T-helper 17 cell (primary cell): ENCODE data around the gene CLDN9. TPM values are rescaled to one million over a fixed set of nuclear protein-coding genes. Genes with fewer than 3 reads are reported as not detected.

Experiments used
- ATAC-seq: fragments of 150-1000 bp; cut with Tn5 transposase; 2 replicates; pipeline ENCODE4 v1.10.0; 2021; ENCODE audit warnings: mild to moderate bottlenecking, moderate library complexity
- DNase-seq, 3 donors: peaks; one replicate each; pipeline versions ENCODE4 v3.0.0 to v3.0.0-alpha.2; 2020 to 2021
- H3K9me3 ChIP-seq: one replicate; pipeline ENCODE4 v1.7.0; 2013; ENCODE audit warnings: low read length, mild to moderate bottlenecking; ENCODE audit not compliant: control insufficient read depth, poor library complexity, severe bottlenecking
- H3K27ac Mint-ChIP-seq: one replicate; pipeline ENCODE4 v1.8.0; 2022; ENCODE audit warnings: mild to moderate bottlenecking, moderate library complexity, mixed read lengths
- H3K27me3 Mint-ChIP-seq: one replicate; pipeline ENCODE4 v1.8.0; 2022; ENCODE audit warnings: mixed read lengths
- H3K36me3 Mint-ChIP-seq: one replicate; pipeline ENCODE4 v1.8.0; 2022; ENCODE audit warnings: low read depth, mixed read lengths
- H3K4me1 Mint-ChIP-seq: one replicate; pipeline ENCODE4 v1.8.0; 2022; ENCODE audit warnings: mild to moderate bottlenecking, mixed read lengths
- H3K4me3 Mint-ChIP-seq: one replicate; pipeline ENCODE4 v1.8.0; 2022; ENCODE audit warnings: mild to moderate bottlenecking, moderate library complexity, mixed read lengths
- total RNA-seq, 4 donors: library from RNA in 2 of 4; stranded (reverse) in 2 of 4; gene quantifications; one replicate each; pipeline ENCODE4 v1.2.3 and lab custom pipeline; 2022 to 2026

Gene CLDN9
- total RNA-seq, 2 donors from 2014 or later = not detected

DNA sequence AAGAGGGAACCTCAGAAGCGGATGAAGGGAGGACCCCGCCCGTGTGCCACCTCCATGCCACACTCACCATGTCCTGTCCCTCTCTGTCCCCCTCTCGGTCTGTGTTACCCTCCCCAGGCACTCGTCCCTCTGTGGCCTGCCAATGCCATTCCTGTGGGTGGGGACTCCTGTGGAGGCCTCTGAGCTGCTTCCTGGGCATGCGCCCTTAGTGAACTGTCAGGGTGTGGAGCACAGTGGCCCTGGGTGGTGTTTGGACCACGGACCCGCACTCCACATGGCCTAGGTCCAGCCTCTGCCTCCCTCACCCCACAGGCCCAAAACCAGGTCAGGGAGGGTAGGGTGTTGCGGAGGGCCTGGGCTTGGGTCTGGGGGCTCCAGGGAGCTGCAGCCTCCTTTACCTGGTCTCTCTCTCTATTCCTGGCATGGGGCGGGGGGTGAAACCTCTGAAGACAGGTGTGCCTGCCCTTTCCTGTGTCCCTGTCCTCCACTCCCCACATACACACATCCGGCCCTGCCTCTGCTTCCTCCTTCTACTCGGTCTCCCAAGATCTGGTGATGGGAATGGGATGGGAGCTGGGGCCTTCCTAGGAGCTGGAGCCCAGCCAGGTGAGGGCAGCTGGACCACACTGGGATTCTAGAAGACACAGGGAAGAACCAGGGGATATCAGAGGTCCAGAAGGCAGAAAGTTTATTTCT is 21.0 kb upstream of the CLDN9 start:
- no peak overlapping the region for H3K4me3 Mint-ChIP-seq
- H3K36me3 Mint-ChIP-seq = no peaks in the 10 kb centered on the region
- H3K4me1 Mint-ChIP-seq = no peaks in the 10 kb centered on the region
- H3K27me3 Mint-ChIP-seq = no peaks in the 10 kb centered on the region
- ATAC-seq = no peak
- H3K27ac Mint-ChIP-seq = no peak overlapping the region
- H3K9me3 ChIP-seq = no peaks in the 10 kb centered on the region
- DNase-seq = no peak

DNA sequence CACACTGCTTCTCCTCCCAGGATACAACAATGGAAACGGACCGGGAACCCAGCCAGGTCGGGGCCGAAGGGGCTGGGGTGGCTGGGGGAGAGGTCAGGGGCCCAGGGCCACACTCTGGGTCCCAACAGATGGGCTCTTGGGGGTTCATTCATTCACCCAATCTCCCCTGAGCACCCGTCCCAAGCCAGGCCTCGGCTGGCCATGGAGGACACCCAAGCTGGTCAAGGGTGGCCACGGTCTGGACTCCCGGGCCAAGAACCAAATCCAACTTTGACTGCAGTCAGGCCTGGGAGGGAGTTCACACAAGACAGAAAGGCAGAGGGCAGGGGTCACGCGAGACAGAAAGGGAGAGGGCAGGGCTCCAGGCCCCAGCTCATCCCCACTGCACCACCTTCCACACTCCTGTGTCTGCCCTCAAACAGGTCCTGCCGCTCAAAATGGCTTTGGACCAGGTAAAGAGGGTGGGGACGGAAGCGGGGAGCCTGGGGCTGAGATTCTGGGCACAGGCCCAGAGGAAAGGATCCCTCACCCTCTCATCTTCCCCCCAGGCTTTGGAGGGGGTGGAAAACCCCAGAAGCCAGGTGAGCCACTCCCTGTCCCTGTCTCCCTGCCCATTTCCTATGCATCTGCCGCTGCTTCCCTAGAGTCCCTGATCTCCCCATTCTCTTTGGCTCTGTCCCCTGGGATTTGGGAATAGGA is 20.2 kb upstream of the CLDN9 start:
- DNase-seq (no peak), ATAC-seq (no peak)
- Mint-ChIP-seq H3K27ac (no peak overlapping the region), H3K4me1 (no peaks in the 10 kb centered on the region), H3K4me3 (no peak overlapping the region), H3K27me3 (no peaks in the 10 kb centered on the region), H3K36me3 (no peaks in the 10 kb centered on the region)
- no peaks in the 10 kb centered on the region for H3K9me3 ChIP-seq

DNA sequence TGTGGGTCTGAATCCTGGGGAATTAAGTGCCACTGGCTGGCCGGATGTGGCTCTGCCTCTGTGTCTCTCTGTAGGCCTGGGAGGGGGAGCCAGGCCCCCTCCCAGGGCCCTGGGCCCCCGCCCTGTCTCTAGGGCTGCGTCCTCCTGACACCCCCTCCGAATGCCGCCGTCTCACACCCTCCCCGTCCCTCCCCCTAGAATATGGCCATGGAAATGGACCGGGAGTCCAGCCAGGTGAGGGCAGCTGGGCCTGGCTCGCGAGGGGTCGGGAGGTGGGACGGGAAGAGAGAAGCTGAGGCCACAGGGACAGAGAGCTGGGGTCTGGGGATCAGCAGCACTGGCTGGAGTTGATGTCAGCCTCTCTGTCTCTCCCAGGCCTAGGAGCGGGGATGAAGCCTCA is 16.4 kb upstream of the CLDN9 start:
- no peaks in the 10 kb centered on the region for H3K9me3 ChIP-seq
- Mint-ChIP-seq H3K27ac (no peak overlapping the region), H3K4me3 (no peak overlapping the region), H3K27me3 (peaks cover 15% of the 10 kb centered on the region), H3K4me1 (no peaks in the 10 kb centered on the region), H3K36me3 (no peaks in the 10 kb centered on the region)
- ATAC-seq = no peak
- DNase-seq = no peak

DNA sequence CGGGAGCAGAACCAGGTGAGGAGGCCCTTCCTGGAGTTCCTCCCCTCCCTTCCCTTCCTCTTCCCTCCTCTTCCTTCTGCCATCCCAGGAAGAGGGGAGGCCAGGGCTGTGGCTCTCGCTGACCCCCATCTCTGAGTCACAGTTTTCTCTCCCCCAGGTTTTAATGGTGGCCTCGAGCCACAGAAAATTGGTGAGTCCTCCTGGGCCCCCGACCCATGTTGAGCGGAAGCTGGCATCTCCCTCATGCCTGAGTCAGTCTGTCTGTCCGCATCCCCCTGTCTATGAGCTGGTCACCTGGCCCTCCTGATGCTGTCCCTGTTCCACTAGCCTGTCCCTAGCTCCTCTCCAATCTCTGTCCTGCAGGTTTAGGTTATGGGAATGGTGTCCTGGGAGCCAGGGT is 12.8 kb upstream of the CLDN9 start:
- Mint-ChIP-seq H3K27me3 (peaks cover 15% of the 10 kb centered on the region), H3K4me1 (no peaks in the 10 kb centered on the region), H3K4me3 (no peak overlapping the region), H3K27ac (no peak overlapping the region), H3K36me3 (no peaks in the 10 kb centered on the region)
- DNase-seq = no peak
- ATAC-seq = no peak
- H3K9me3 ChIP-seq = no peaks in the 10 kb centered on the region

DNA sequence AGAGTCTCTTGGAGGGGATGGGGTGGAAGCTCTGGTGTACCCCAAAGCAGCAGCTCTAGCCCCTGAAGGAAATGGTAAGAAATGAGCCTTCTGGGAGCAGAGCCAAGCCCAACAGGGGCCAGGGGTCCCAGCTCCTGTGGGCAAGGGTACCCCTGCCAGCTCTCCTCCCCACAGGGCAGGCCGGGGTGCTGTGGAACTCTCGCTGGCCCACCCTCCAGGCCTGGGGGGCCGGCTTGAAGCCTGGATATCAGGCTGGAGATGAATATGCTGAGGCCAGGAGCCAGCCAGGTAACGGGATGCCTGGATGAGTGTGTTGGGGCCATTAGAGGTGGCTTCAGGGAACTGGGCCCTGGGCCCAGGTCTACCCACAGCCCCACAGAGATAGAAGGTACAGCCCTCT is 12.2 kb upstream of the CLDN9 start:
- no peaks in the 10 kb centered on the region for H3K4me1 Mint-ChIP-seq
- H3K27me3 Mint-ChIP-seq = peaks cover 15% of the 10 kb centered on the region
- H3K4me3 Mint-ChIP-seq = no peak overlapping the region
- DNase-seq (no peak), ATAC-seq (no peak)
- H3K36me3 Mint-ChIP-seq = no peaks in the 10 kb centered on the region
- no peak overlapping the region for H3K27ac Mint-ChIP-seq
- H3K9me3 ChIP-seq = no peaks in the 10 kb centered on the region

DNA sequence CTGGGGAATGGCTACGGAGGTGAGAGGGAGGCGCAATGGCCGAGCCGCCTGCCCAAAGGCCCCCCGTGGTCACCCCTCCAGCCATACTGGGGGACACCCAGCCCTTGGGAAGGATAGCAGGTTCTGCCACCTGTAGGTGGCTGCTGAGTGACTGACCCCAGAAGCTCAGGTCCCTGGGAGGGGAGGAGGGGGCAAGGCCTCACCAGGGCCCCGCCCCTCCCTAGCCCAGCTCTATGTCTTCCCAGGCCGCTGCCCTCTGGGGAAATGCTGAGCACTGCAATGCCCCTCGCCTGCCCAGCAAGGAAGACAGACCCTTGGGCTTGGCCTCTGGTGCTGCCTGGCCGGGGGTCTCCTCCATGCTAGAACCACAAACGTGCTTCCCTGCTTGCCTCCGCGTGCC is 11.4 kb upstream of the CLDN9 start:
- H3K27ac Mint-ChIP-seq = no peak overlapping the region
- H3K9me3 ChIP-seq = no peaks in the 10 kb centered on the region
- ATAC-seq (no peak), DNase-seq (no peak)
- H3K4me1 Mint-ChIP-seq = no peaks in the 10 kb centered on the region
- no peaks in the 10 kb centered on the region for H3K36me3 Mint-ChIP-seq
- H3K4me3 Mint-ChIP-seq = no peak overlapping the region
- H3K27me3 Mint-ChIP-seq = peaks cover 15% of the 10 kb centered on the region

DNA sequence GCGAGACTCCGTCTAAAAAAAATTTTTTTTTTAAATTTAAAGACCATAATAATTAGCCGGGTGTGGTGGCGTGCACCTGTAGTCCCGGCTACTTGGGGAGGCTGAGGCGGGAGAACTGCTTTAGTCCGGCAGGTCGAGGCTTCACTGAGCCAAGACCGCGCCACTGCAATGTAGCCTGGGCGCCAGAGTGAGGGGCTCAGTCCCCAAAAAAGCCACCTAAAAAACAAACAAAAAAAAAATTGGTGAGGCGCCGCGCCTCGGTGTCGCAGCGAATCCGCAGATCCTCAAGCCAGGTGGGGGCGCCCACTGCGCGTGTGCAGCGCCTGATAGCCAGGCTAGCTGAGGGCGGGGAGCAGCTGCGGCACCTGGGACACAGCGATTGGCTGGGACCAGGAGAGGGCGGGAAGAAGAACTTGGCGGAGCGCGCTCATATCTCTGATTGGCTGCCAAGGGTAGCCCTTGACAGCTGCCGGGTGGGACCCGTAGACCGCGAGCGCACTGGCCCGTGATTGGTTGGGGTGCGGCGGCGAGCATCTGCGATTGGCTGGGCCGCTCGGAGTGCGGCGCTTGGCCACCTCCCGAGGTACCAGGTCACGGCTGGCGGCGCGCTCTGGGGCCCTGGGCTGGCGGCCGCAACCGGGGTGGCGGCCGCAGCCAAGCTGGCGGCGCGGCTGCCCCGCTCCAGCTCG is 9.0 kb upstream of the CLDN9 start:
- Mint-ChIP-seq H3K27ac (no peak overlapping the region), H3K4me1 (peaks cover 17% of the 10 kb centered on the region), H3K27me3 (peaks cover 15% of the 10 kb centered on the region), H3K4me3 (peak overlapping the region; percentile 85), H3K36me3 (no peaks in the 10 kb centered on the region)
- DNase-seq (peak; percentile 90 to 94 (median 91)), ATAC-seq (peak; percentile 99)
- H3K9me3 ChIP-seq = no peaks in the 10 kb centered on the region

DNA sequence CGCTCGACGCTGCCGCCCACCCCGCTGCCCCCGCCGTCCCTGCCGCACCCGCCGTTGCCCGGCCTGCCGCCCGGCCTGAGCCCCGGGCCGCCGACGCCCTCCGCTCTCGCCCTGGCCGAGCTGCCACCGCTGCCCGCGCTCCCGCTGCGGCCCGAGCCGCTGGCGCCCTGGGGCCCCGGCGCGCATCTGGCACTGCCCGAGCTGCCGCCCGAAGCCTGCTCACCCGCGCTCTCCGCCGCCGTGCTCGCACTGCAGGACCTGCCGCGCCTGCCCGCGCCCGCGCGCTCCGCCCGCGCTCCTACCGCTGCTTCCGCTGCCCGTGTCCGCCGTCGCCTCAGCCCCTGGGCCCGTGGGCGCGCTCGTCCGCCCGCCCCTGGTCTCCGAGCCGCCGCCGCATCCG is 8.4 kb upstream of the CLDN9 start:
- Mint-ChIP-seq H3K27me3 (peaks cover 10% of the 10 kb centered on the region), H3K4me3 (no peak overlapping the region), H3K27ac (no peak overlapping the region), H3K36me3 (no peaks in the 10 kb centered on the region), H3K4me1 (peaks cover 18% of the 10 kb centered on the region)
- DNase-seq (no peak), ATAC-seq (no peak)
- H3K9me3 ChIP-seq = no peaks in the 10 kb centered on the region

DNA sequence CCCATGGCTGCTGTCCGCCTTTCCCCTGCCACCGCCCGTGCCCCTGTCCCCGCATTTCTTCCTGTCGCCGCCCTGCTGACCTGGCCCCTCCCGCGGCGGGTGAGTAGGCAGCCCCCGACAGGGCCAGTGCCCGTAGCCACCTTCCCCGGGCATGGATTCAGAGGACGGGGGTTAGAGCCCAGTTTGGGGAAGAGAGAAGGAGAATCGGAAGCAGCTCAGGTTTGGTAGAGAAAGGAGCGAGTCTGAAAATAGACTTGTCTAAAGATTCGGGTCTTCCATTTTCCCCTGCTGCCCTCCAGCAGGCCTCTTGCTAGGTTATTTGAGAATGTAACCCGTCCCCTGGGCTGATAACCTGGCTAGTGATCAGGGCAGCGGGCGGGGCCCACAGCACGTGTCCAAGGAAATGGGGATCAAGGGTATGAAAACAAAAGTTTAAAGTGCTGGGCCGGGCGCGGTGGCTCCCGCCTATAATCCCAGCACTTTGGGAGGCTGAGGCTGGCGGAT is 7.9 kb upstream of the CLDN9 start:
- Mint-ChIP-seq H3K4me3 (peak overlapping the region; percentile 79), H3K27me3 (peaks cover 7% of the 10 kb centered on the region), H3K36me3 (no peaks in the 10 kb centered on the region), H3K27ac (no peak overlapping the region), H3K4me1 (peaks cover 18% of the 10 kb centered on the region)
- ATAC-seq (no peak), DNase-seq (no peak)
- H3K9me3 ChIP-seq = no peaks in the 10 kb centered on the region

DNA sequence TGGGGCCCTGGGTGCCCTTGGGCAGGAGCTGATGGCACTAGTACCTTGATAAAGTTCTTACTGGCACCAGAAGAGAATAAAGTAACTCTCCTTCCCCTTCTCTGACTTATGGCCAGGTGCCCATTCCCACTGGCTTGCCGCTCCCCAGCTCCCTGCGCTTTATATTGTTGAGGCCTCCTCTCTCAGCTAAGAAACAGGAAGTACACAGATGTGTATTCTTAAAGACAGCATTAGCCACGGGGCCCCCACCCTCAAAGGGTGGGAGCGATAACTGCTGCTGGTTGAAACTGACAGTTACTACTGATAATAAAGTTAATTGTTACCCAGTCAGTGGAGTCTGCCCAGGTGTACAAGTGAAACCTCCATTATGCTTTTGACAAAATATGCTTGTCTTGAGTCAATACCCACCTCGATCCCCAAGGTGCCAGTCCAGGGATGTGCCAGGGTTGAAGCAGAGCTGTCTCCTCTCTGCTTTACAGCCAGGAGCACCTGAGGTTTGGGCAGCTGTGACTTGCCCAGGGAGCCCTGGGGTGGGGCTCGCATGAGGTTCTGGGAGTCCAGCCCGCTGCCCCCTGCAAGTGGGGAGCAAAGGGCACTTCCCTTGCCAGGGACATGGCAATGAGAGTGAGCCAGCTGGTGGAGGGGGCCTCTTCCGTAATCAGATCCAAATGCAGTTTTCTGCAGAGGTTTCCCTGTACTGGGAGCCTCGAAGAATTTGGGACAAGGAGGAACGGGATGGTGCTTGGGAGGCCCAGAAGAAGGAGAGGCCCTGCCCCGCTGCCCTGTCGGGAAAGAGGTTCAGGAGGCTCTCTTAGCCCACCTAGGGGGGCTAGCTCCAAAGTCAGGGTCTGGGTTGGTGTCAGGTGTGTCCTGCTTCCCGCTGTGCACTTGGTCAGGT is 5.4 kb upstream of the CLDN9 start:
- no peak for DNase-seq
- no peak overlapping the region for H3K27ac Mint-ChIP-seq
- peaks cover 18% of the 10 kb centered on the region for H3K4me1 Mint-ChIP-seq
- no peaks in the 10 kb centered on the region for H3K27me3 Mint-ChIP-seq
- no peaks in the 10 kb centered on the region for H3K9me3 ChIP-seq
- peak overlapping the region; percentile 84 for H3K4me3 Mint-ChIP-seq
- no peaks in the 10 kb centered on the region for H3K36me3 Mint-ChIP-seq
- no peak for ATAC-seq

DNA sequence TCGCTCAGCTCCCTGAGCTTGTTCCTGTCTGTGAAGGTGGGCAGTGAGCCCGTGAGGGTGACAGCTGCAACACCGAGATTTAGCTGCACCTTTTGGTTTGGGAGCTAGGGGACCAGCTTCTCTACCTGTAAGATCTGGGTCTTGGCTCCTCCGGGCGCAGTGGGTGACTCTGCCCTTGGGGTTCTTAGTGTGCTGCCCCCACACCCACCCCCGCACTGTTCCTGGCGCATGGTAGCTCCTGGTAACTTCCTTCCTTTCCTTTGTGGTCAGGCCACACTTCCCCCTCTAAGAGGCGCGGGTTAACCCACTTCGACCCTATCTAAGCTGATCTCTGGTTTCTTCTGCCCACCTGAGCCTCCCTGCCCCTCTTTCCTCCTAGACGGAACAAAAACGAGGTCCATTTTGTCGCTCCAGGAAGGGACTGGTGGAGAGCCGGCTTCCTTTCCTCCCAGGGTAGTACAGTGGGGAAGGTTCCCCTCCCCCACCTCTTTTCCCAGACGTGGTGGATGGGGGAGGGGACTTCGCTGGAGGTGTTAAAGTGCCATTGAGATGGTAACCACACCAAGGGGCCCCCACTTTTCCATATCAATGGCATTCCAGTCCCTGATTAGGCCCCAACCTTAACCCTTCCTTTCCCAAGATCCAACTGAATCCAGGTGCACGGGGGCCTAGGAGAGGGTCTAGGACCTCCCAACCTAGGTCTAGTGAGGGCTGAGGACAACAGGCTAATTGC is 4.6 kb upstream of the CLDN9 start:
- H3K27me3 Mint-ChIP-seq = no peaks in the 10 kb centered on the region
- DNase-seq (no peak), ATAC-seq (no peak)
- no peaks in the 10 kb centered on the region for H3K36me3 Mint-ChIP-seq
- no peak overlapping the region for H3K27ac Mint-ChIP-seq
- peak overlapping the region; percentile 84 for H3K4me3 Mint-ChIP-seq
- H3K4me1 Mint-ChIP-seq = peaks cover 18% of the 10 kb centered on the region
- no peaks in the 10 kb centered on the region for H3K9me3 ChIP-seq

DNA sequence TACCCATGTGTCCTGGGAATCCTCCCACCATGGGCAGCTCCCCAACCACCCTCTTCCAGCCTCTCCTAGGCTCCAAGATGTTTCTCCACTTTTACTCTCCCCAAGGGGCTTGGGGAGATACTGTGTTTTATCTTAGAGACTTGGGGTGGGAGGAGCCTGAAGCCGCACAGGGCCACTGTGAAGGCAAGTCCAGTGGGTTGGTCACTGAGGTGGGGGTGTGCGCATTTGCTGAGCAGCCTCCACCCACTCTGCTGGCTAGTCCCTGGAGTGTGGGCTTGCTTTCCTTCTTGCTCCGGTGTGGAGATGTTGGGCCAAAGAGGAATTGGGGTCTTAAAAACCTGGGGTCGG is 4.1 kb upstream of the CLDN9 start:
- Mint-ChIP-seq H3K36me3 (no peaks in the 10 kb centered on the region), H3K27me3 (no peaks in the 10 kb centered on the region), H3K4me3 (peak overlapping the region; percentile 84), H3K27ac (no peak overlapping the region), H3K4me1 (peaks cover 18% of the 10 kb centered on the region)
- no peak for DNase-seq
- ATAC-seq = no peak
- H3K9me3 ChIP-seq = no peaks in the 10 kb centered on the region
